Liver (tissue), 9 donors: ENCODE results near the gene EBF4. TPM values are rescaled to one million over a fixed set of nuclear protein-coding genes. Genes with fewer than 3 reads are reported as not detected.

Experiments
- DNase-seq: peaks from one replicate; pipeline ENCODE4 v3.0.0-alpha.2; 2017; ENCODE audit warnings: low spot score
- H3K27ac ChIP-seq, 2 donors: one replicate each; pipeline ENCODE4 v1.7.0; 2013; ENCODE audit warnings: inconsistent platforms in 2 of 2, low read length in 2 of 2, control low read depth in 1 of 2, low read depth in 1 of 2, mild to moderate bottlenecking in 1 of 2
- H3K27me3 ChIP-seq, 4 donors: one replicate each; pipeline versions ENCODE4 v1.6.1 to v1.7.0; 2013; ENCODE audit warnings: low read length in 3 of 4, inconsistent platforms in 1 of 4, mild to moderate bottlenecking in 1 of 4, moderate library complexity in 1 of 4; ENCODE audit not compliant: control insufficient read depth in 4 of 4, insufficient read depth in 4 of 4
- H3K36me3 ChIP-seq, 4 donors: one replicate each; pipeline versions ENCODE4 v1.6.1 to v1.7.0; 2013; ENCODE audit warnings: low read length in 3 of 4, mild to moderate bottlenecking in 3 of 4, low read depth in 1 of 4, moderate library complexity in 1 of 4; ENCODE audit not compliant: control insufficient read depth in 4 of 4, insufficient read depth in 3 of 4
- H3K4me1 ChIP-seq, 4 donors: one replicate each; pipeline versions ENCODE4 v1.6.1 to v1.7.0; 2013; ENCODE audit warnings: low read length in 3 of 4, mild to moderate bottlenecking in 3 of 4, moderate library complexity in 1 of 4; ENCODE audit not compliant: control insufficient read depth in 4 of 4, insufficient read depth in 4 of 4
- H3K4me3 ChIP-seq, 3 donors: one replicate each; pipeline versions ENCODE4 v1.6.1 to v1.7.0; 2013; ENCODE audit warnings: low read length in 3 of 3, control low read depth in 1 of 3, low read depth in 1 of 3, mild to moderate bottlenecking in 1 of 3
- H3K9ac ChIP-seq, 2 donors: one replicate each; pipeline ENCODE4 v1.7.0; 2013; ENCODE audit warnings: low read length in 2 of 2, mild to moderate bottlenecking in 2 of 2, moderate library complexity in 2 of 2, control low read depth in 1 of 2, low read depth in 1 of 2
- H3K9me3 ChIP-seq, 4 donors: one replicate each; pipeline versions ENCODE4 v1.6.1 to v1.7.0; 2013; ENCODE audit warnings: low read length in 3 of 4; ENCODE audit not compliant: control insufficient read depth in 4 of 4
- EGR1 ChIP-seq, 2 donors: IDR thresholded peaks; 2 replicates each; pipeline ENCODE4 v1.6.1; 2016 to 2018; ENCODE audit warnings: antibody characterized with exemption in 2 of 2, low read depth in 2 of 2
- FOXA1 ChIP-seq: IDR thresholded peaks from 2 replicates; pipeline ENCODE4 v1.6.1; 2016; ENCODE audit warnings: antibody characterized with exemption
- FOXA2 ChIP-seq: IDR thresholded peaks from 2 replicates; pipeline ENCODE4 v1.6.1; 2016; ENCODE audit warnings: antibody characterized with exemption
- GABPA ChIP-seq, 2 donors: IDR thresholded peaks in 1 of 2; conservative IDR thresholded peaks in 1 of 2; 2 replicates each; pipeline ENCODE4 v1.6.1; 2016; ENCODE audit warnings: antibody characterized with exemption in 2 of 2, mild to moderate bottlenecking in 1 of 2, moderate library complexity in 1 of 2
- HNF4A ChIP-seq, 2 donors: conservative IDR thresholded peaks; 2 replicates each; pipeline ENCODE4 v1.6.1; 2016; ENCODE audit warnings: antibody characterized with exemption in 2 of 2, mild to moderate bottlenecking in 2 of 2
- HNF4G ChIP-seq: IDR thresholded peaks from 2 replicates; pipeline ENCODE4 v1.6.1; 2016; ENCODE audit warnings: antibody characterized with exemption
- JUND ChIP-seq, 2 donors: IDR thresholded peaks; 2 replicates each; pipeline ENCODE4 v1.6.1; 2016; ENCODE audit warnings: antibody characterized with exemption in 2 of 2
- NR2F2 ChIP-seq: IDR thresholded peaks from 2 replicates; pipeline ENCODE4 v1.6.1; 2016; ENCODE audit warnings: antibody characterized with exemption
- RAD21 ChIP-seq, 2 donors: IDR thresholded peaks; 2 replicates each; pipeline ENCODE4 v1.6.1; 2016; ENCODE audit warnings: antibody characterized with exemption in 2 of 2, mild to moderate bottlenecking in 2 of 2
- RXRA ChIP-seq, 2 donors: IDR thresholded peaks; 2 replicates each; pipeline ENCODE4 v1.6.1; 2017 to 2018; ENCODE audit warnings: antibody characterized with exemption in 2 of 2, mild to moderate bottlenecking in 1 of 2
- SP1 ChIP-seq: IDR thresholded peaks from 2 replicates; pipeline ENCODE4 v1.6.1; 2018; ENCODE audit warnings: antibody characterized with exemption, mild to moderate bottlenecking
- TAF1 ChIP-seq: conservative IDR thresholded peaks from 2 replicates; pipeline ENCODE4 v1.6.1; 2016; ENCODE audit warnings: antibody characterized with exemption, mild to moderate bottlenecking
- YY1 ChIP-seq: IDR thresholded peaks from 2 replicates; pipeline ENCODE4 v1.6.1; 2016; ENCODE audit warnings: antibody characterized with exemption, mild to moderate bottlenecking
- WGBS: extraction: QIAGEN DNeasy Blood & Tissue Kit; methylation state at CpG from one replicate; pipeline ENCODE4 v1.1.7; 2013; 5-methylcytosine and 5-hydroxymethylcytosine counted together
- polyA plus RNA-seq, 2 donors: library from polyadenylated mRNA; stranded (reverse) in 1 of 2; unstranded in 1 of 2; fragments of 200-250 nt in 1 of 2; fragments of >200 nt in 1 of 2; fragmentation: Nextera tagmentation in 1 of 2; extraction: Ambion mirVana in 1 of 2; gene quantifications; one replicate each; pipeline versions ENCODE4 v1.2.1 to v1.2.3, GENCODE V29; 2013 to 2015
- total RNA-seq, 2 donors: library from RNA; depleted of rRNA; stranded (reverse); fragments of >200 nt; gene quantifications; one replicate each; pipeline ENCODE4 v1.2.3, GENCODE V29; 2014
- TF ChIP-seq, protein P1 (sequence below): IDR thresholded peaks from 2 replicates; pipeline ENCODE4 v1.6.1; 2016; ENCODE audit warnings: antibody characterized with exemption
- TF ChIP-seq, protein P2 (sequence below): IDR thresholded peaks from 2 replicates; pipeline ENCODE4 v1.6.1; 2016; ENCODE audit warnings: antibody characterized with exemption
- TF ChIP-seq, protein P3 (sequence below): fragments of 150-350 bp; IDR thresholded peaks from 2 replicates; pipeline ENCODE4 v1.5.1; 2017; ENCODE audit warnings: improper control_type of control experiment, low read depth, low read length; ENCODE audit not compliant: missing input control
- TF ChIP-seq, protein P4 (sequence below): IDR thresholded peaks from 2 replicates; pipeline ENCODE4 v1.6.1; 2016; ENCODE audit warnings: antibody characterized with exemption, mild to moderate bottlenecking
- TF ChIP-seq, protein P5 (sequence below): IDR thresholded peaks from 2 replicates; pipeline ENCODE4 v1.6.1; 2016; ENCODE audit warnings: antibody characterized with exemption
- donor health status: healthy.
- donor health status: healthy.
- donor health status: healthy.
- donor health status: healthy.
- donor health status: healthy.

Gene EBF4
- total and polyA plus RNA-seq, 4 donors, result 2.3 to 4.0 (median 2.9) TPM

DNA sequence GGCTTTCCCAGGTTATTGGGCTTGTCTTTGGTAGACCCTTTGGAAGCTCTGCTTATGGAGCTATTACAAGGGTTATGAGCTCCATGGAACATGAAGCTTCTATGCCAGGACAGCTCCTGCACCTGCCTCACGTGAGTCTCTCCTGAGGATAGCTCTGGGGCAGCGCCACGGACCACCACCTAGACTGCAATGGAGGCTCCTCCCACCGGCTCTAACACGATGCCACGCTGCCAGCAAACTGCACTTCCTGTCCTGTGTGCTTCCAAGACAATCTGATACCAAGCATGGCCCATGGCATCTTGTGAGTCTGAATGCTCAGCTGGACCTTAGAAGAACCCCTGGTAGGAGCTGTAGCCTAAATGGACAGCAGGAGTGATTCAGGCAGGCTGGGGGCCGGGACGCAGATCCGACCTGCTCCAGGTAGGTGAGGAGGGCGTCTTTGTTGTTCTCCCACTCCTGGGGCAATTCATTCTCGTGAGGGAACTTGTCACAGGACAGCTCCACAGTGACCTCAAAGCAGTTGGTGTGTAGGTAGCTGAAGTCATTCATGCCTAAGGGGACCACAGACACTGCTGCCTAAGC, 102.4 kb downstream of the EBF4 start:
- Histone ChIP-seq H3K36me3 (no peaks in the 10 kb centered on the region), H3K27ac (no peak overlapping the region), H3K4me3 (no peak overlapping the region), H3K9me3 (no peaks in the 10 kb centered on the region), H3K9ac (no peak overlapping the region), H3K27me3 (peaks cover 0 to 6% (median 1%) of the 10 kb centered on the region in 4 donors), H3K4me1 (peaks cover 0 to 4% (median 3%) of the 10 kb centered on the region in 4 donors)
- WGBS, result 83% methylated on average over 11 of the region's 11 CpGs
- DNase-seq, result no peak
- TF ChIP-seq, protein P1, sequence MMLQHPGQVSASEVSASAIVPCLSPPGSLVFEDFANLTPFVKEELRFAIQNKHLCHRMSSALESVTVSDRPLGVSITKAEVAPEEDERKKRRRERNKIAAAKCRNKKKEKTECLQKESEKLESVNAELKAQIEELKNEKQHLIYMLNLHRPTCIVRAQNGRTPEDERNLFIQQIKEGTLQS, result no peak
- TF ChIP-seq SP1 (no peak), RXRA (IDR thresholded peaks at IDR 0.05) (no peak), RAD21 (IDR thresholded peaks at IDR 0.05) (no peak), FOXA1 (no peak), NR2F2 (no peak), HNF4A (conservative IDR thresholded peaks at IDR 0.05) (no peak), EGR1 (IDR thresholded peaks at IDR 0.05; ENCODE audit: low read depth in 2 of 2) (no peak), JUND (IDR thresholded peaks at IDR 0.05) (no peak), GABPA (IDR thresholded peaks at IDR 0.05 in 1 of 2, conservative IDR thresholded peaks at IDR 0.05 in 1 of 2) (no peak), TAF1 (no peak), HNF4G (no peak), FOXA2 (no peak), YY1 (no peak)
- TF ChIP-seq, protein P2, sequence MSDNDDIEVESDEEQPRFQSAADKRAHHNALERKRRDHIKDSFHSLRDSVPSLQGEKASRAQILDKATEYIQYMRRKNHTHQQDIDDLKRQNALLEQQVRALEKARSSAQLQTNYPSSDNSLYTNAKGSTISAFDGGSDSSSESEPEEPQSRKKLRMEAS, result no peak
- TF ChIP-seq, protein P3, sequence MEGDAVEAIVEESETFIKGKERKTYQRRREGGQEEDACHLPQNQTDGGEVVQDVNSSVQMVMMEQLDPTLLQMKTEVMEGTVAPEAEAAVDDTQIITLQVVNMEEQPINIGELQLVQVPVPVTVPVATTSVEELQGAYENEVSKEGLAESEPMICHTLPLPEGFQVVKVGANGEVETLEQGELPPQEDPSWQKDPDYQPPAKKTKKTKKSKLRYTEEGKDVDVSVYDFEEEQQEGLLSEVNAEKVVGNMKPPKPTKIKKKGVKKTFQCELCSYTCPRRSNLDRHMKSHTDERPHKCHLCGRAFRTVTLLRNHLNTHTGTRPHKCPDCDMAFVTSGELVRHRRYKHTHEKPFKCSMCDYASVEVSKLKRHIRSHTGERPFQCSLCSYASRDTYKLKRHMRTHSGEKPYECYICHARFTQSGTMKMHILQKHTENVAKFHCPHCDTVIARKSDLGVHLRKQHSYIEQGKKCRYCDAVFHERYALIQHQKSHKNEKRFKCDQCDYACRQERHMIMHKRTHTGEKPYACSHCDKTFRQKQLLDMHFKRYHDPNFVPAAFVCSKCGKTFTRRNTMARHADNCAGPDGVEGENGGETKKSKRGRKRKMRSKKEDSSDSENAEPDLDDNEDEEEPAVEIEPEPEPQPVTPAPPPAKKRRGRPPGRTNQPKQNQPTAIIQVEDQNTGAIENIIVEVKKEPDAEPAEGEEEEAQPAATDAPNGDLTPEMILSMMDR, result no peak
- TF ChIP-seq, protein P4, sequence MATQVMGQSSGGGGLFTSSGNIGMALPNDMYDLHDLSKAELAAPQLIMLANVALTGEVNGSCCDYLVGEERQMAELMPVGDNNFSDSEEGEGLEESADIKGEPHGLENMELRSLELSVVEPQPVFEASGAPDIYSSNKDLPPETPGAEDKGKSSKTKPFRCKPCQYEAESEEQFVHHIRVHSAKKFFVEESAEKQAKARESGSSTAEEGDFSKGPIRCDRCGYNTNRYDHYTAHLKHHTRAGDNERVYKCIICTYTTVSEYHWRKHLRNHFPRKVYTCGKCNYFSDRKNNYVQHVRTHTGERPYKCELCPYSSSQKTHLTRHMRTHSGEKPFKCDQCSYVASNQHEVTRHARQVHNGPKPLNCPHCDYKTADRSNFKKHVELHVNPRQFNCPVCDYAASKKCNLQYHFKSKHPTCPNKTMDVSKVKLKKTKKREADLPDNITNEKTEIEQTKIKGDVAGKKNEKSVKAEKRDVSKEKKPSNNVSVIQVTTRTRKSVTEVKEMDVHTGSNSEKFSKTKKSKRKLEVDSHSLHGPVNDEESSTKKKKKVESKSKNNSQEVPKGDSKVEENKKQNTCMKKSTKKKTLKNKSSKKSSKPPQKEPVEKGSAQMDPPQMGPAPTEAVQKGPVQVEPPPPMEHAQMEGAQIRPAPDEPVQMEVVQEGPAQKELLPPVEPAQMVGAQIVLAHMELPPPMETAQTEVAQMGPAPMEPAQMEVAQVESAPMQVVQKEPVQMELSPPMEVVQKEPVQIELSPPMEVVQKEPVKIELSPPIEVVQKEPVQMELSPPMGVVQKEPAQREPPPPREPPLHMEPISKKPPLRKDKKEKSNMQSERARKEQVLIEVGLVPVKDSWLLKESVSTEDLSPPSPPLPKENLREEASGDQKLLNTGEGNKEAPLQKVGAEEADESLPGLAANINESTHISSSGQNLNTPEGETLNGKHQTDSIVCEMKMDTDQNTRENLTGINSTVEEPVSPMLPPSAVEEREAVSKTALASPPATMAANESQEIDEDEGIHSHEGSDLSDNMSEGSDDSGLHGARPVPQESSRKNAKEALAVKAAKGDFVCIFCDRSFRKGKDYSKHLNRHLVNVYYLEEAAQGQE, result no peak
- TF ChIP-seq, protein P5, sequence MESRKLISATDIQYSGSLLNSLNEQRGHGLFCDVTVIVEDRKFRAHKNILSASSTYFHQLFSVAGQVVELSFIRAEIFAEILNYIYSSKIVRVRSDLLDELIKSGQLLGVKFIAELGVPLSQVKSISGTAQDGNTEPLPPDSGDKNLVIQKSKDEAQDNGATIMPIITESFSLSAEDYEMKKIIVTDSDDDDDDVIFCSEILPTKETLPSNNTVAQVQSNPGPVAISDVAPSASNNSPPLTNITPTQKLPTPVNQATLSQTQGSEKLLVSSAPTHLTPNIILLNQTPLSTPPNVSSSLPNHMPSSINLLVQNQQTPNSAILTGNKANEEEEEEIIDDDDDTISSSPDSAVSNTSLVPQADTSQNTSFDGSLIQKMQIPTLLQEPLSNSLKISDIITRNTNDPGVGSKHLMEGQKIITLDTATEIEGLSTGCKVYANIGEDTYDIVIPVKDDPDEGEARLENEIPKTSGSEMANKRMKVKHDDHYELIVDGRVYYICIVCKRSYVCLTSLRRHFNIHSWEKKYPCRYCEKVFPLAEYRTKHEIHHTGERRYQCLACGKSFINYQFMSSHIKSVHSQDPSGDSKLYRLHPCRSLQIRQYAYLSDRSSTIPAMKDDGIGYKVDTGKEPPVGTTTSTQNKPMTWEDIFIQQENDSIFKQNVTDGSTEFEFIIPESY, result no peak
